C4-2B (cell line): ENCODE measurements around the gene GRK4.

Experiments used
- H3K27ac ChIP-seq: fragments of 450-650 bp; 2 replicates; pipeline ENCODE4 v1.5.1; 2017
- CTCF ChIP-seq: fragments of 450-650 bp; conservative IDR thresholded peaks from 2 replicates; pipeline ENCODE4 v1.5.1; 2017; ENCODE audit warnings: mild to moderate bottlenecking
- ZFX ChIP-seq: fragments of 450-650 bp; IDR thresholded peaks from 2 replicates; pipeline ENCODE4 v1.6.1; 2017

Gene GRK4

GRCh38 chr4:3013323-3013722, 50.0 kb downstream of the GRK4 start:
- TF ChIP-seq CTCF (no peak), ZFX (no peak)
- H3K27ac ChIP-seq = no peak overlapping the region

DNA sequence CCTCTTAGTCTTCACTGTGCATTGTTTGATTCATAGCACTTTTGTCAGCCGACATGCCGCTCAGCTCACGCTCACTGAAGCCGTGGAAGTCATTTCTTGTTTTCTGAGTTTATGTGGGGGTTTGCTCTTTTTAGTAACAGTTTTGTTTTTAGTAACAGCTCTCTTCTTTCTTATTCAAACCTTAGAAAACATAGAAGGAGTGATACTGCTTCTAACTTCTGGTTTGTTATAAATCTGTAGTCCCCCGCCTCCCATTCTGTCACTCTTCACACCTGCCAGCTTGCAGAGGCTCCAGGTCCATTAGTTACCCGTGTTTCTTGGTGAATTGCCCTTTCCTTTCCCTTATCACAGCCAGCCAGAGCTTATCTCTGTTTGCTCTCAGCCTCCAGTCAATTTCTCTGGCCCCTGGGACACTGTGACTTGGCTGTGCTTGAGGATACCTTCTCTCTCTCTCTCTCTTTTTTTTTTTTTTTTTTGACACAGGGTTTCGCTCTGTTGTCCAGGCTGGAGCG, 50.5 kb downstream of the GRK4 start:
- no peak overlapping the region for H3K27ac ChIP-seq
- TF ChIP-seq ZFX (no peak), CTCF (no peak)

GRCh38 chr4:3016961-3017360, 53.6 kb downstream of the GRK4 start:
- no peak for TF ChIP-seq CTCF
- no peak for TF ChIP-seq ZFX
- H3K27ac ChIP-seq = no peak overlapping the region

- H3K27ac ChIP-seq = no peak overlapping the region
- no peak for TF ChIP-seq ZFX
- no peak for TF ChIP-seq CTCF
Observed at GRCh38 chr4:3017504-3017903, 54.1 kb downstream of the GRK4 start.

GRCh38 chr4:3019145-3019846, 55.9 kb downstream of the GRK4 start:
- no peak overlapping the region for H3K27ac ChIP-seq
- no peak for TF ChIP-seq CTCF
- TF ChIP-seq ZFX = no peak

GRCh38 chr4:3021127-3021526, 57.8 kb downstream of the GRK4 start:
- TF ChIP-seq ZFX (no peak), CTCF (no peak)
- no peak overlapping the region for H3K27ac ChIP-seq

DNA sequence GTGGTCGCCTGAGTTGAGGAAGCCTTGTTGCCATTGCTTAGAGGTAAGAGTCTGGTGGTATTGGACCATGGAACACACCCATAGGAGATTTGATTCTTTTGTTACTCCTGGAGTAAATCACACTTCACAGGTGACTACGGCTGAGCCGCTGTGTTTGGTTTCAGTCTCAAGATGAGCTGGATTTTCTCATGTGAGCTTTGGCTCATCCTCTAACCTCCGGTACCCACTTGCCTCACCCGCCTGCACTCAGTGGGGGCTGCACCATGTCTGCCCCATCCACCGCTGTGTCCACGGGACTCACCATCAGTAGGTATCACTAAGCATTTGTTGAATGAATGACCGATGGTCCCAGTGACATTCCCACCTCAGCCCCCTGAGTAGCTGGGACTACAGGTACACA, 58.3 kb downstream of the GRK4 start:
- H3K27ac ChIP-seq = no peak overlapping the region
- TF ChIP-seq ZFX (no peak), CTCF (no peak)
